ENCODE measurements around the gene TNFRSF18.
"Not testable (repeated sequence)": the region's sequence is repeated elsewhere in the genome, so short reads cannot be mapped to it uniquely, and the experiment has no call there.

The TNFRSF18 gene, protein sequence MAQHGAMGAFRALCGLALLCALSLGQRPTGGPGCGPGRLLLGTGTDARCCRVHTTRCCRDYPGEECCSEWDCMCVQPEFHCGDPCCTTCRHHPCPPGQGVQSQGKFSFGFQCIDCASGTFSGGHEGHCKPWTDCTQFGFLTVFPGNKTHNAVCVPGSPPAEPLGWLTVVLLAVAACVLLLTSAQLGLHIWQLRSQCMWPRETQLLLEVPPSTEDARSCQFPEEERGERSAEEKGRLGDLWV

DNA sequence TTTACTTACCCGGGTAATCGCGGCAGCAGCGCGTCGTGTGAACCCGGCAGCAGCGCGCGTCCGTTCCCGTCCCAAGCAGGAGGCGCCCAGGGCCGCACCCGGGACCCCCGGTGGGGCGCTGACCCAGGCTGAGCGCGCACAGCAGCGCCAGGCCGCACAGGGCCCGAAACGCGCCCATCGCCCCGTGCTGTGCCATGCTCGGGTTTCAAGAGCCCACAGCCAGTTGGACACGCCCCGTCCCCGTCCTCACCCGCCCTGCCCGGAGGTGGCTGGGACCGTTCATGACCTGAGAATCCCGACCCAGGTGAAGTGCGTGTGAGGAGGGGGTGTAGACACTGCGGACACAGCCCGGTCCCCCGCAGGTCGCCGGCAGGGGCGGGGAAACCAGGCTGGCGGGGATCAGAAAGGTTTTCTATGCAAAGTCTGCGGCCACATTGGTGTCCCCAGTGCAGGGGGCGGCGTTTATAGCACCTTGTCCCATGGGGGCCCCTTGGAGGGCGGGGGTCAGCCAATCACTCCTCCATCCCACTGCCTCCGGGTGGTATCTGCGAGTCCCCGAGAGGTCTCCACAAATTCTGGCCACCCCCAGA lies at the start of gene TNFRSF18:
Gene TNFRSF18, minus strand, starts transcription at position 217 of the 590 bp plus-strand sequence. Its CDS starts 21 bp downstream, at position 196.
- H3K4me3 ChIP-seq (ENCODE audit: low read depth, low read length), result peak within 1 kb of the TSS; percentile 1

DNA sequence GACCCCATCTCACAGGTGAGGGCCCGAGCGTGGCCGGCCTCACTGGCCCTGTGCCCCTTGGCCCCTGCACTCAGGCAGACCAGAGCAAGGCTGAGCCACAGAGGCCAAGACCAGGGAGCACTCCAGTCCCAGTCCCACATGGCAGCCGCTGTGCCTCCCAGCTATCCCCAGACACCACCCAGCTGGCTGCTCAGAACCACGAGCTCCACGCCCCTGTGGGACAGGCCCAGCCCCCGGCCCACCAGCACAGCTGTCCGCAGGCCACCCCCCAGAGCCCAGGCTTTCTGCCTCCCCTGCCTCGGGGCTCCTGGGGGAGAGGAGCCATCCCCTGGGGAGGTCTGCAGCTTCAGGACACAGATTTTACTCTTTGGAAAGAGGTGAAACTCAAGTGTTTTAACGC lies 49.2 kb upstream of the TNFRSF18 start:
- no peak overlapping the region for H3K4me3 ChIP-seq (ENCODE audit: low read depth, low read length)

DNA sequence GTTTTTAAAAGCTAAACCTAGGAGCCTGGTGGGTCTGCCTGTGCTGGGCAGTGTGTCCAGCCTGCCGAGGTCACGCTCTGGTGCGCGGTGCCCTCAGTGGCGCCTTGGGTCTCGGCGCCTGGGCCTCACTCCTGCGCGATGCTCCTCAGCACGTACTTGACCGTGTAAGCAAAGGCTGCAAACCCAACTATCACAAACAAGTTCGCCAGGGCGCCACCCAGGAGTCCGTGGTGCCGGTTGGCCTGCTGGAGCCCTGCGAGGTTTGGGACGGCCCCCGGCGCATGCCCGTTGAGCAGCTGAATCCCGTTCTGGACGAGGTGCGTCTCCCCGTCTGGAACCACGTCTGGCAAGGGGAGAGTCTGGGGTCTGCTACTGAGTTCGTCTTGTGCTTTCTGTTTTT lies 48.7 kb upstream of the TNFRSF18 start:
- H3K4me3 ChIP-seq (ENCODE audit: low read depth, low read length), result no peak overlapping the region

DNA sequence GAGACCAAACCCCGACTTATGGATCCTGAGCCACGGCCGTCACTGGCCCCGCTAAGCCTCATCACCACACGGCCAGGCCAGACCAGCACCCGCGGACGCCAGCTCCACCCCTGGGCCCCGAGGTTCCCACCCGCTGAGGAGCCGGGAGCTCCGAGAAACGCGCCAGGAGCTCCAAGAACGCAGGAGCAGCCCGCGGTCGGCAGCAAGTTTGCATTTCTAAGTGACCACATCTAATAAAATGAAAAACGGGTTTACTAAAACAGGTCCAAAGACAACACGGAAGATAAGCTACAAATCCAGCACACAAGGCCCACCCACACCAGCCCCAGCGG lies 48.2 kb upstream of the TNFRSF18 start:
- H3K4me3 ChIP-seq (ENCODE audit: low read depth, low read length), result no peak overlapping the region

DNA sequence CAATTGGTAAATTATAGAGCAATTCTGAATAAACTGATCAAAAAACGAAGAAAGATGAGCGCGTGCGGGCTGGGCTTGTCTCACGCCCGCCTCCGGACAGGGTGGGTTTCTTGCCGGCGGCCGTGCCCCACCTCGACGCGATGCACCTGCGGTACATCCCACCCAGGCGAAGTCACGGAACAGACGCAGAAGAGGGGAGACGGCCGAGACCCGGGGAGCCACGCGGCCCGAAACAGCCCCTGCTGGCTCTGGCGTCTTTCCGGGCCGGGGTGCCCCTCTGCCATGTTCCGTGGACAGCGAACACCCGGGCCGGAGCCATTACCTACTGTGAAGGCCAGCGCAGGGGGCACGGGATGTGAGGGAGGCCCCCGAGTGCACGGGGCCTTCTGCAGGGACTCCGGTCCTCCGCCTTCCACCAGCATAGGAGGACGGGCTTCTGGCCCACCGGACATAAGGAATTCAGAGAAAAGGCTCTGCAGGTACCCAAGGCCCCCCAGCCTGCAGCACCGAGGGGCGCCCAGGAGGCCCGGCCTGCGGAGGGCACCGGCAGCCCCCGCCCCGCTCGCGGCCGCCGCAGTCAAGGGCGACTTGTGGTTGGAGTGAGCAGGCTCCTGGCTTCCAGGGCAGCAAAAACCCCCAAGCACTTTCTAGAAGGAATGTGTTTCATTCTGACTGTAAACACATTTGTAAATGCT lies 47.7 kb upstream of the TNFRSF18 start:
- H3K4me3 ChIP-seq (ENCODE audit: low read depth, low read length), result no peak overlapping the region

DNA sequence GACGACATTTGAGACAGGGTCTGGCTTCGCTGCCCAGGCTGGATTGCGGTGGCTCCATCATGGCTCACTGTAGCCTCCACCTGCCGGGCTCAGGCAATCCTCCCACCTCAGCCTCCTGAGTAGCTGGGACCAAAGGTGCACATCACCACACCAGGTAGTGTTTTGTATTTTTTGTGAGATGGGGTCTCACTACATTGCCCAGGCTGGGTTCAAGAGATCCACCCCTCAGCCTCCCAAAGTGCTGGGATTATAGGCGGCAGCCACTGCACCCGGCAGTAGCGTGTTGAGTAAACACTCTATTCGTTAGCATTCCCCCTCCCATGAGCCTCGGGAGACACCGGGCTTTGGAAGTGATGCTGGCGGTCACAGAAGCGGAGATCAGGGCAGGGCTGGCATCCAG lies 46.9 kb upstream of the TNFRSF18 start:
- no peak overlapping the region for H3K4me3 ChIP-seq (ENCODE audit: low read depth, low read length)

DNA sequence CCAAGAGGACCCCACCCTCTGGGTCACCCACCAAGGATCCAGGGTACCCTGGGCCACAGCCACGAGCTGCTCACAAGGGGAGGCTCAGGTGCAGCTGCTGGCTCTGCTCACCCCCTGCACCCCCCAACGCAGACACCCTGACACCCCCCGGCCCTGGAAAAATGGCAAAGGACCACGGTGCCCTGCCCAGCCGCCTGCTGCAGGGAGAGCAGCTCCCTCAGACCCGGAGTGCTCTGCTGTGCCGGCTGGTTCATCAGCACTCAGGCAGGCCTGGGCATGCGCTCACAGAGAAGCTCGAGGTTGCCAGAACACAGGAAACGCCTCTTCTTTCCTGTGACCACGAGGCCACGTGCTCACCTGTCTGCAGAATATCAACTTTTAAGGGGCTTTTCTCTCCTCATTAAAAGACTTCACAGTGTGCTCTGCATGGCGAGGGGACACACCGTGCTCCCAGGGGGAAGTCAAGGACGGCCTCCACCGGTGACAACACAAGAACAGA lies 44.4 kb upstream of the TNFRSF18 start:
- no peak overlapping the region for H3K4me3 ChIP-seq (ENCODE audit: low read depth, low read length)

DNA sequence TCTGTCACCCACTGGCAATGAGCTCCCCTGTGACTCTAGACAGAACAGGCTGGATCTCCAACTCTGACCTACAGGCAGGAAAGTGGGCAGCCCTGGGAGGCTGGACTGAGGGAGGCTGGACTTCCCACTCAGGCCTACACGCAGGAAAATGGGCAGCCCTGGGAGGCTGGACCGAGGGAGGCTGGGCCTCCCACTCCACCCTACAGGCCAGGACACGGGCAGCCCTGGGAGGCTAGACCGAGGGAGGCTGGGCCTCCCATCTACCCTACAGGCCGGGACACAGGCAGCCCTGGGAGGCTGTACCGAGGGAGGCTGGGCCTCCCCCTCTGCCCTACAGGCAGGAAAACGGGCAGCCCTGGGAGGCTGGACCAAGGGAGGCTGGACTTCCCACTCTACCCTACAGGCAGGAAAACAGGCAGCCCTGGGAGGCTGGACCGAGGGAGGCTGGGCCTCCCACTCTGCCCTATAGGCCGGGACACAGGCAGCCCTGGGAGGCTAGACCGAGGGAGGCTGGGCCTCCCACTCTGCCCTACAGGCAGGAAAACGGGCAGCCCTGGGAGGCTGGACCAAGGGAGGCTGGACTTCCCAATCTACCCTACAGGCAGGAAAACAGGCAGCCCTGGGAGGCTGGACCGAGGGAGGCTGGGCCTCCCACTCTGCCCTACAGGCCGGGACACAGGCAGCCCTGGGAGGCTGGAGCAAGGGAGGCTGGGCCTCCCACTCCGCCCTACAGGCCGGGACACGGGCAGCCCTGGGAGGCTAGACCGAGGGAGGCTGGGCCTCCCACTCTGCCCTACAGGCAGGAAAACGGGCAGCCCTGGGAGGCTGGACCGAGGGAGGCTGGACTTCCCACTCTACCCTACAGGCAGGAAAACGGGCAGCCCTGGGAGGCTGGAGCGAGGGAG lies 41.9 kb upstream of the TNFRSF18 start:
- not testable (repeated sequence) for H3K4me3 ChIP-seq (ENCODE audit: low read depth, low read length)

DNA sequence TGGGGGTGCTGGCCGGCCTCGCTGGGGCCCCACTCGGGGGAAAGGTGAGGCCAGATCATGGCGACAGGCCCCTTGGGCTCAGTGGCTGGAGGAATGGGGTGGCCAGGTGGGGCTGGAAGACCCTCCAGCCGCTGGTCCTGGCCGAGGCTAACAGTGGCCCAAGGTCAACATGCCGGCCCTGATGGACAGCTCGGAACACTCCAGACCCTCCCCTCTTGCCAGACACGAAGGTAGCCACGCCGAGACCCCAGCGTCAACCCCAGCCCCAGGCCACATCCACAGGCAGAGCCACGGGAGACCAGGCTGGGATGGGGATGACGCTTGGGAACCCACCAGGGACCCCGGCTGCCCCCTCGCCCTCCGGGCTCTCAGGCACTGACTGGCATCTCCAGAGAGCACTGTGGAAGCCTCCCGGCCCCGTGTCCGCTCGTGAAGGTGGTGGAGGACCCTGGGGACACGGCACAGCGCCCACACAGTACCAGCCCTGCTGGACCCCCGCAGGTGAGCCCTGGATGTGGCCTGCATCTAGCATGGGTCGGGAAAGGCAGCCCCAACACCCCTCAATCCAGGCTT lies 41.0 kb upstream of the TNFRSF18 start:
- H3K4me3 ChIP-seq (ENCODE audit: low read depth, low read length), result no peak overlapping the region

DNA sequence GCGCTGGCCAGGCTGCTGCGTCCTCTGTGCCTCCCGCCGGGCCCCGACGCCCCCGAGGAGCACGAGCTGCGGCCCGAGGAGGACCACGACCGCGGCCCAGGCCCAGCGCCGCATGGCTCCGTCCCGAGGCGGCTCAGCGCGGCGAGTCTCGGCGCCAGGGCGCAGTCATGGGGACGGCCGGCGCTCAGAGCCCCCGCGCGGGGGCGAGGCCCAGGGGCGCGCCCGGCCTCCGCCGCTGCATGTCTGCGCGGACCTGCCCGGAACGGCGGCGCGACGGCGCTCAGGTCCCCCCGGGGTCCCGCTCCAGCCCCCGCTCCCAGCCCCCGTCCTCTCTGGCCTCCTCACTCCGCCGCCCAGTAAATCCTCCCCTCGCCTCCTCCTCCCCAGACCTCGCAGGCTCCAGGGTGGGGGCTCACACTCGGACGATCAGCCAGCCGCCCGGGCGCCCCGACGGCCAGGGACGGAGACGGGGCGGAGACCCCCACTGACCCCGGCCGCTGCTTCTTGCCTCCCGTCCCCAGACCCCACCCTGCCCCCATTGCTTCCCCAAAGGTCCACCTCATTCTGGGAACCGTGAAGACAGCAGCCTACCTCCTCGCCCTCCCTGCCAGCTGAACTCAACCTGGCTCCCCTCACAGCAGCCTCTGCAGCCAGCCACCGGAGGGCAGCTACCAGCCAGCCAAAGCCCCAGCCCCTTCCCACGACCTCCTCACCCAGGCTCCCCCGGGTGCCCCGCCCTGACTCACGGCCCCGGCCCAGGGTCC lies 40.4 kb upstream of the TNFRSF18 start, which contains the start of gene C1QTNF12:
Gene C1QTNF12, minus strand, starts transcription at position 146 of the 764 bp plus-strand sequence. Its CDS starts 32 bp downstream, at position 114.
- no peak within 1 kb of the TSS for H3K4me3 ChIP-seq (ENCODE audit: low read depth, low read length)

DNA sequence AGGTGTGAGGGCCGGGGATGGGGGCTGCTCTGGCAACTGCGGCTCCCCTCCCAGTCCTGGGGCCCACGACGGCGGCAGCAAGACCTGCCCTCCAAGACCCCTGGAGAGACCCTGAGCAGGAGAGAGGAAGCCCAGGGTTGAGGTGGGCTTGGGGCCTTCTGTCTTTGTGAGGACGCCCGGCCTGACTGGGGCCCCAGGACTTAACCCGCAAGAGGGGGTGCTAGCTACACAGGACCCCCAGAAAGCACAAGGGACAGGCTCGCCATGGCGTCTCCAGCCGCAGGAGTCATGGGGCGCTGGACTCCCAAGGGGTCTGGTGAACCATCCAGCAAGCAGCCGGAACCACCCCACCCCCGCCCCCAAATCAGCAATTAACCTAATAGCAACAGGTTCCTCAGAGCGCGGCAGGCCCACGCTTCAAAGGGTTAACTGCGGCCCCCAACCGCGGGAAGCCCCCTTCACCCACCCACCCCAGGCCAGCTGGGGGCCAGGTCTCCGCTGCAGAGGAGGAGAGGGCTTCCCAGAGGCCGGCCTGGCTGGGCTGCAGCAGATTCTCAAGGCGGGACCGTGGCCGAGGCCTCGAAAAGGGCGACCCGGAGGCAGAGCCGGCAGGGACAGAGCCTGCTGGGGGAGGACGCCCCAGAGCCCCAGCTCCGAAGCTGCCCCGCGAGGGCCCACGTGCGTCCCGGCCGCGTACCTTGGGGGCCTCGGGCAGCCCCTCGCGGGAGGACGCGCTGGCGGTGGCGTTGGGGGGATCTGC lies 39.6 kb upstream of the TNFRSF18 start:
- no peak overlapping the region for H3K4me3 ChIP-seq (ENCODE audit: low read depth, low read length)

DNA sequence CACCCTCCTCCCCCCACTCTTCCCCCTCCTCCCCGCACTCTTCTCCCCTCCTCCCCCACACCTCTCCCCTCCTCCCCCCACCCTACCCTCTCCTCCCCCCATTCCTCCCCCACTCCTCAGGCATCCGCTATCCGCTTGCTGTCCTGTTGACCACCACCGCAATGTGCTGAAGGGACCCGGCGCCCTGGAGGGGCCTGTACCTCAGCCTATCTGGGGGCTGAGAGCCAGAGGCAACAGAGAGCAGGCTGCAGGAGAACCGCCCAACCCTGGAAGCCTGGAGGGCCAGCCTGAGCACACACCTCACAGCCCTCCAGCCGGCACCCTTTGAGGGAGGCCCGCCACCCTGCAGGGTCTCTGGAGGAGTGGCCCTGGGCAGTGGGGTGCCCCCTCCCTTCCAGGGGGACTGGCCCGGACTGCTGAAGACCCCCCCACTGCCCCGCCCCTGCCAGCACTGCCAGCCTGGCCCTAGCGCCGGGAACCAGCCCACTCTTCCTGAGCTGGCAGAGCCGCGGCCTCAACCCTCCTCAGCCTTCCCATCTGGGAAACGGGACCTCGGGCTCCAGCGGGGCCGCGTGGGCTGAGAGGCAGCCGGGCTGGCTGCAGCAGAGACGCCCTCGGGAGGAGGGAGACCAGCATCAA lies 38.9 kb upstream of the TNFRSF18 start:
- no peak overlapping the region for H3K4me3 ChIP-seq (ENCODE audit: low read depth, low read length)

DNA sequence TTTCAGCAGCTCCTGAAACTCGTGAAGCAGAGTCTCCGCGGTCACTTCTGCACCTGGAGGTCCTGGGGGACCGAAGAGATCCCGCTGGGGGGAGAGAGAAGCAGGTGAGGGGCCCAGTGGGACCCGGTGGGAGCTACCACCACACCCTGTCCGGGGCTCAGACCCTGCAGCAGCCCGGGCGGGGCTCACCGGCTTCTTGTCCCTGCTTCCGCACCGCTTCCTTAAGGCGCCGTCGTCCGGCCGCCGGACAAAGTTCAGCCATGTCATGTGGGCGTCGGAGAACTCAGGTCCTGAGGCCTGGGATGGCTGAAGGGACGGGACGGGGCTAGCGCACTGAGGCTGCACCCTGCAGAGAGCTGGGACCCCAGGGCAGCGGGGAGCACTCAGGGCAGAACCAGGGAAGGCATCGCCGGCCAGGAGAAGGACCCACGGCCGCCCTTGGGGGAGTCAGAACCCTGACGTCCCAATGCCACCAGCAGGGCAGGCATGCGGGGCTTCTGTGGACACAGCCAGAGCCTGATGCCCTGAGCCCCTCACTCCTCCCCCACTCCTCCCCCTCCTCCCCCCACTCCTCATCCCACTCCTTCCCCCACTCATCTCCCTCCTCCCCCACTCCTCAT lies 37.9 kb upstream of the TNFRSF18 start:
- H3K4me3 ChIP-seq (ENCODE audit: low read depth, low read length), result no peak overlapping the region

DNA sequence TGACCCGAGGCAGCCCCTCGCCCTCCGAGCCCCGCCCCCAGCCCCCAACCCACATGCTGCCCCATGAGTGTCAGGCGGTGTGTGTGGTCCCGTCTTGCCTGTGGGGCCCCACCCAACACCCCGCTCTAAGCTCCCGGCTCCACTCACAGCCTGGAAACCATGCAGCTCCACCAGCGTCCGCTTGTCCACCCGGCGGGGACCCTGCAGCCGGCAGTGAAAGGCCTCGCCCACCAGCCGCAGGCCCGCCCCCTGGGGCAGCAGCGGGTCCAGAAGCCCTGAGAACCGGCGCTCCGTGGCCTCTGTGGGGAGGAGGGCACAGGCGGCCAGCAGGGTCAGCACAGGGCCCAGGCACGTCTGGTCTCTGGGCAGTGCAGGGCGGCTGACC lies 37.4 kb upstream of the TNFRSF18 start:
- H3K4me3 ChIP-seq (ENCODE audit: low read depth, low read length), result no peak overlapping the region

DNA sequence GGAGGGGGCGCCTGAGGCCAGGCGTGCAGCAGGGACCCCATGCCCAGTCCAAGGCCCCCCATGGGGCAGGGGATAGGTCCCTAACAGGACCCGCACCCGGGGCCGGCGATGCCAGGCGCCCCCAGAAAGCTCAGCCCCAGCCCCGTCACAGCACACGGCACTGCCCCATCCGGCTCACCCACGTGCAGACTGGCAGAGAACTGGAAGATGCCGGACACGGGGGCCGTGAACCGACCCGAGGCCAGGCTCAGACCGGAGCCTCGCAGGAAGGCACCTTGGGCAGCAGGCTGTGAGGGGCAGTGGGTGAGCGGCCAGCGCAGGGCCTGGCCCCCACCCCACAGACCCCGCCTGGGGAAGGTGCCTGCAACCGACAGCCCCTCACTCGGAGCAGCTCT lies 36.9 kb upstream of the TNFRSF18 start:
- H3K4me3 ChIP-seq (ENCODE audit: low read depth, low read length), result no peak overlapping the region

DNA sequence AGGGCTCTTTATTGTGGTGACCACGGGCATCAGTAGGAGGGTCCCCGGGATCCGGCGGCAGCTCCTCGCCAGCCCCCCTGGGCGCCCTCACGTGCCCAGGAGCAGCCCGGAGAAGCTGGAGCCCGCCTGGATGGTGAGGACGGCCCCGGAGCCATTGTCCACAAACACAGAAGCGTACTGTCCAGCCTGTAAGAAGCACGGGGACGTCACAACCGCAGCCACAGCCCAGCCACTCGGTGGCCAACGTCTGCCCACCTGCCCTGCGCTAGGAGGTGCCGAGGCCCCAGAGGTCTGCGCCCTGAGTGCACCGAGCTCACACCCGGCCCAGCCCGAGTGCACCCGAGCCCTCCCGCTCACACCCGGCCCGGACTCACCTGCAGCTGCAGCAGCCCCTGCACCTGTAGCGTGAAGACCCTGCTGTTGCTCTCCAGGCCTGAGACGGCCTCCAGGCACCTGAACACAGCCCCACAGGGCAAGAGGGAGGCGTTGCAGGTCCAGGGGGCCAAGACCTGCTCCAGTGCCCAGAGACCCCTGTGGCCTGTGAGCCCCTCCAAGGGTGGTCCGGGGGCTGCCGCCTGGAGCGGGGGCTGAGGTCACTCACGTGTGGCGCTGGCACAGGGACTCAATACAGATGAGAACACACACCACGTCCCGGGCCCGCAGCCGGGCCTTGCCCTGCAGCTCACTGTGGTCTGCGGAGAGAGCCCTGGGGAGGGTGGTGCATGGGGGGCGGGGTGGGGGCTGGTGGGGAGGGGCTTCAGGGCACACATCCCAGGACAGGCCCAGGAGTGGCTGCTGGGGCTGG lies 36.3 kb upstream of the TNFRSF18 start:
- no peak overlapping the region for H3K4me3 ChIP-seq (ENCODE audit: low read depth, low read length)

DNA sequence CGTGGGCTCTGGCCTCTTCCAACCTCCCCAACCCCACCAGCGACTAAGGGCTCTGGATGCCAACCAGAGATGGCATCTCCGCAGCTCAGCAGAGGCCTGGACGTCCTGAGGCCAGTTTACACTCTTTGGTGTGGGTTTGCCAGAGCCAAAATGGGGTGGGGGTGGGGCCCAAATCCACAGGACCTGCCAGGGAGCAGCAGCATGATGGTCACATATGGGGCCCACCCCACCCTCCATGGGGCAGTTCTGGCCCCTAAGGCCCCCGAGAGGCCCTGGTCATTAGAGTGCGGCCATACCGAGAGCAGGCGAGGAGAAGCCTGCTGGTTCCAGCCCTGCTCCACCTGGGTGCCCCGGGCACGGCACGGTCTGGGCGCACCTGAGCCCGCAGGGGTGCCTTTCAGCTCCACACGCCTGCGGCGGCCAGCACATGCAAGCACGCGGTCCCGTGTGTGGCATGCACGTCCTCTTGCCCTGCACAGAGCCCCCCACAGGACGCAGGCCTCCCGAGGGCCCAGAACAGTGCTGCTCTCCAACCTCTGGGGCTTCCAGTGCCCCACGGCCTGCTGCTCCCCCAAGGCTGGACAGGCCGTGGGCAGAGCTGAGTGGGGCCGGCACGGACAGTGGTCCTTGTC lies 35.3 kb upstream of the TNFRSF18 start:
- no peak overlapping the region for H3K4me3 ChIP-seq (ENCODE audit: low read depth, low read length)
